Stimulated activated CD8-positive, alpha-beta memory T cell treated with anti-CD3 and anti-CD28 coated beads, Interleukin-12 subunit alpha, Interleukin-12 subunit beta, amount 100 ng/mL, for 24 hours (primary cell): ENCODE data around the gene ANKRD44.
"Not testable (repeated sequence)": the region's sequence is repeated elsewhere in the genome, so short reads cannot be mapped to it uniquely, and the experiment has no call there.

Experiments used
- DNase-seq: peaks from one replicate; pipeline ENCODE4 v3.0.0-alpha.2; 2020; ENCODE audit errors: extremely low read depth

Gene ANKRD44

GRCh38 chr2:197310271-197310985 lies at the start of gene ANKRD44:
ANKRD44 (minus strand) TSS chr2:197310780; CDS start chr2:197310604, 176 bp downstream.
- peak; percentile 75 for DNase-seq

GRCh38 chr2:197359859-197360258 lies 49.3 kb upstream of the ANKRD44 start:
- DNase-seq, result no peak

- DNase-seq, result no peak
Observed at GRCh38 chr2:197358931-197359330, 48.4 kb upstream of the ANKRD44 start.

- no peak for DNase-seq
Observed at GRCh38 chr2:197357986-197358385, 47.4 kb upstream of the ANKRD44 start.

- DNase-seq, result no peak
Observed at GRCh38 chr2:197356136-197356535, 45.6 kb upstream of the ANKRD44 start.

- no peak for DNase-seq
Observed at GRCh38 chr2:197354169-197354558, 43.6 kb upstream of the ANKRD44 start.

- DNase-seq, result no peak
Observed at GRCh38 chr2:197353393-197354168, 43.0 kb upstream of the ANKRD44 start.

- DNase-seq, result no peak
Observed at GRCh38 chr2:197349699-197350098, 39.1 kb upstream of the ANKRD44 start.

- no peak for DNase-seq
Observed at GRCh38 chr2:197348721-197349360, 38.3 kb upstream of the ANKRD44 start.

GRCh38 chr2:197345846-197346370 lies 35.3 kb upstream of the ANKRD44 start:
- DNase-seq, result no peak

- not testable (repeated sequence) for DNase-seq
Observed at GRCh38 chr2:197343968-197344367, 33.4 kb upstream of the ANKRD44 start.

GRCh38 chr2:197340591-197340990 lies 30.0 kb upstream of the ANKRD44 start:
- DNase-seq, result no peak

GRCh38 chr2:197339496-197340220 lies 29.1 kb upstream of the ANKRD44 start:
- DNase-seq, result no peak

GRCh38 chr2:197339016-197339415 lies 28.4 kb upstream of the ANKRD44 start:
- no peak for DNase-seq

GRCh38 chr2:197332641-197333040 lies 22.1 kb upstream of the ANKRD44 start:
- no peak for DNase-seq

- DNase-seq, result no peak
Observed at GRCh38 chr2:197328461-197328860, 17.9 kb upstream of the ANKRD44 start.

- DNase-seq, result no peak
Observed at GRCh38 chr2:197327472-197328098, 17.0 kb upstream of the ANKRD44 start.

GRCh38 chr2:197327073-197327471 lies 16.5 kb upstream of the ANKRD44 start:
- DNase-seq, result no peak

GRCh38 chr2:197324801-197325200 lies 14.2 kb upstream of the ANKRD44 start:
- DNase-seq, result no peak

- DNase-seq, result no peak
Observed at GRCh38 chr2:197322724-197323720, 12.4 kb upstream of the ANKRD44 start.
